IPS-18c (cell line): ENCODE data around the gene DCAKD.
A peak's percentile ranks its signal among the peaks of the same experiment; 100 is the strongest.

ENCODE experiments used
- H3K4me3 ChIP-seq: 2 replicates; pipeline ENCODE4 v1.7.0; 2013; ENCODE audit warnings: low read depth, mild to moderate bottlenecking, low read length, moderate library complexity; ENCODE audit not compliant: insufficient read depth
- H3K9me3 ChIP-seq: one replicate; pipeline ENCODE4 v1.6.1; 2013; ENCODE audit warnings: mild to moderate bottlenecking, low read length, moderate library complexity; ENCODE audit not compliant: control insufficient read depth, insufficient read depth

The DCAKD gene

DNA sequence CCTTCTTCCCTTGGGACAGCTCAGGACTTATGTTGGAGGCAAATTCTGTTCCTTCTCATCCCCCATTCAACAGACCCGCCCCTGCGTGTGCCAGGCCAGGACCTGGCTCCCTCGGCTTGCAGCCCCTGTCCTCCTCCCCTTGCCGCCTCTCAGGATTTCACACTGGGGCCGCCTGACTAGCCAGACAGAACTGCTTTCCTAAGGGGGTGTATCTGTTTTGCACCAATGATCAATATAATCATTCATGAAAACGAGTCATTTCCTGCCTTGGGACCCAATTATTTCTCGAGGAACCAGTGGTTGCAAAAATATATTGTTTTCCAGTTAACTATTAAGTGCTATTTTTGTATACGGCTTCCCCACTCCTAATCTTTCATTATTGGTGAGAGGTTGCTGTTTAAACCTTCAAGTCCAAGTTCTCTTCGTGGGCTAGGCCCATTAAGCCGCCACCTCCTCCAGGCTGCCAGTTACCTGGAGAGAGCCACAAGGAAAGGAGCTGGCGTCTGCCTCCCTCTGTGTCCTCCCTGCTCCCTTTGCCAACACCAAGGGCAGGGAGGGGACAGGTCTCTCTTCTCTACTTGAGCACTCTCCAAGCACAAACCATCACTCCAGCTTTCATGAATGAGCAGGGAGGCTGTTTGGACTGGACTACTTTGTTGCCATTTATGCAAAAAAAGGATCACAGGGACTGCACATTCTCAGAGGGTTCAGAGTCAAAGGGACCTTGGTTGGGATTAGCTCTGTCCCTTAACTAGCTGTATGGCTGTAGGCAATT, 8.9 kb downstream of the DCAKD start:
- no peaks in the 10 kb centered on the region for H3K9me3 ChIP-seq
- no peak overlapping the region for H3K4me3 ChIP-seq

DNA sequence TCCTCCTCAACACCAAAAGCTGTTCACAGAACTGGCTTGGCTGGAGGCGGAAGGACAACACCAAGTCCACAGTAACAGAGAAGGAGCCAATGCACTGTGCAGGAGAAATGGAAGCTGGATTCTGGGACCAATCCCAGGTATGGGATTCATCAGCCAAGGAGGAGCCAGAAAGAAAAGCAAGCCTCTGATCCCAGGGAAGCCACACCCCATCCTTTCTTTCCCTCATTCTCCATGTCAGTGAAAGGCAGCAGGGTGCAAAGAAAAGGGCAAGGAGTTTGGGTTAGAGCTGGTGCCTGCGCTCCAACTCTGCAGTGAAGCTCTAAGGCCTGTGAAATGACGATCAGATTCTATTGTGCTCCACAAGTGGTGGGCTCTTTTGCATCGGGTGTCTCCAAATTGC, 11.0 kb downstream of the DCAKD start:
- Histone ChIP-seq H3K9me3 (no peaks in the 10 kb centered on the region), H3K4me3 (peak overlapping the region; percentile 24; the same call in 1 of the 2 replicates)

DNA sequence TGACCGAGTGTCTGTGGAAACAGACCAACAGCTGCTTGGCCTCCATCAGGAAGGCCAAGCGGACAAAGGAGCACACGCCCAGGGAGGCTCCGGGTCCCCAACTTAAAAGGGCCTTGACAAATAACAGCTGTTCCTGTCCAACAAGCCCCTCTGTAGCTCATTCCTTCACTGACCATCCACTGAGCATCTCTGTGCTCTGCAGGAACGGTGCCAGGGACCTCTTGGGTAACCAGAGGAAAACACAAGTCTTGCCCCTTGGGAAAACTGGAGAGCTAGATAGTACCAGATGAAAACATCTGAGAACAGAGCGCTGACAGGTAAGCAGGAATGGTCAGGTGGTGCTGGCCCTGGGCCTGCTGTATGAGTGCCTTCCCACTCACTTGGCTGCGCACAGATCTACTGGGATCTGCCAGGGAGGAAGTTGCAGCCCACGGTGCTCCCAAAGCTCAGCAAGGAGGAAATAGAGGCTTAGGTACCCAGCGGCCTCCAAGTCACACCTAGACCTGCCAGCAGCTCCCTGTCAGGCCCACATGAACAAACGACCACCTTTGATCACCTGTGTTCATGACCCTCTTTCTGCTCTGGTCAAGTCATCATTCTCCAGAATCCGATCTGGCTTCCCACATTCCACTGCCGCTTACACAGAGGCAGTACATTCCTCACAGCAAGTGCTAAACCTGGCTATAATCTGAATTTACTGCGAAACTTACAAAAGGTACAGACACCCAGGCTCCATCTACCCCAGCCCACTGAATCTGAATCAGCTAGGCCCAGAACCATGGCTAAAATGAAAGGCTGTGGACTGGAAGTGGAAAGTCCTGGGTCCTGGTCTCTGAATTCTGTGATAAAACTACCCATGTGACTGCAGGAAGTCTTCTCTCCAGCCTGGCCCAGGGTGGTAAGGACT, 12.5 kb downstream of the DCAKD start:
- H3K4me3 ChIP-seq: no peak overlapping the region

DNA sequence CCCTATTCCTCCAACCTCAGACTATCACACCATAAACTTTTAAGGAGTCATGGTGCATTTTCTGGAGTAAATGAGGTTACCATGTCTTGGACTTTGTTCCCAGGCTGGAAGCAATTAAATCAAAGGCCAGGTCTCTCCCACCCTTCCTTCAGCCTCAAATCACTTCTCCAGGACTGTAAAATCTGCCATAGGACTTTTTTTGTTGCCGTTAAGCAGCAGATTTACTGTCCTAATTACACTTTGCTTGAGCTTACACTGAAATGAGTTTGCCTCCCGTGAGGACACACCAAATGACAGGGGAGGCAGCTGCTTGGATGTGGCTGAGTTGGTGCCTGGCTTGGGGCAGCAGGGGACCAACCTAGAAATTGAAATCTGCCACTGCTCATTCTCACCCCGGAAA, 14.7 kb downstream of the DCAKD start:
- H3K4me3 ChIP-seq: no peak overlapping the region
- H3K9me3 ChIP-seq: no peaks in the 10 kb centered on the region

More for the DNA sequence above, 12.5 kb downstream of the DCAKD start:
- H3K9me3 ChIP-seq: no peaks in the 10 kb centered on the region

DNA sequence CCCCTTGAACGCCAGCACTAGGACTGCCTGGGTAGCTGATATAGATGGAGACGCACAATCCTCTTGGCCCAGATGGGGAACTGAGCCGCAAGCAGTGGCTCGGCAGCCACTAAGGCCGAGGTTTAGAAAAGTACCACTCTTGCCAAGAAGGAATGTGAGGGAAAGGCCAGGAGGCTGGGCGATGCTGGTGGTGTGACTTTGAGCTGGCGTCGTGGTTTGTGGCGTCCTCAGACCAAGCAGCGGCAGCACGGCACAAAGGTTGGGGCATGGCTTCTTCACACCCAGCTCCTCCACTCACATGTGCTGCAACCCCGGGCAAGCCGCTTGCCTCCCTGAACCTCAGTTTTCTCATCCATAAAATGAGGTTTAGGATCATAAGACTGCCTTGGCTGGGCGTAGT, 15.6 kb downstream of the DCAKD start:
- Histone ChIP-seq H3K4me3 (no peak overlapping the region), H3K9me3 (no peaks in the 10 kb centered on the region)

DNA sequence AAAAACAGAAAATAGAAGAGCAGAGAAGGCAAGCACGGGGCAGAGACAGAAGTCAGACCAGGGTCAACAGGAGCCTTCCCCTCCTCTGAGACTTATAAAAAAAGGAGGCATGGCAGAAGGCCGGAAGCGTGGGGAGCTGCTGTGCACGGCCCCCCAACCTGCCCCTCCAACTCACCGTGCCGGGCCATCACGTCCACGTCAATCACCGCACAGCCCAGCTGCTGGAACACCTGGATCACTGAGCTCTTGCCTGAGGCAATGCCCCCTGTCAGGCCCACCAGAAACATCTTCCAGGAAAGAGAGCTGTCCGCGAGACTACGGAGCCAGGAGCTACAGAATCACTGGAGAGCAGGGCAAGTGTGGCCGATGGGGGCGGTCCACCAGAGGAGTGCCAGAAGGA, 16.8 kb downstream of the DCAKD start:
- H3K9me3 ChIP-seq: no peaks in the 10 kb centered on the region
- no peak overlapping the region for H3K4me3 ChIP-seq

DNA sequence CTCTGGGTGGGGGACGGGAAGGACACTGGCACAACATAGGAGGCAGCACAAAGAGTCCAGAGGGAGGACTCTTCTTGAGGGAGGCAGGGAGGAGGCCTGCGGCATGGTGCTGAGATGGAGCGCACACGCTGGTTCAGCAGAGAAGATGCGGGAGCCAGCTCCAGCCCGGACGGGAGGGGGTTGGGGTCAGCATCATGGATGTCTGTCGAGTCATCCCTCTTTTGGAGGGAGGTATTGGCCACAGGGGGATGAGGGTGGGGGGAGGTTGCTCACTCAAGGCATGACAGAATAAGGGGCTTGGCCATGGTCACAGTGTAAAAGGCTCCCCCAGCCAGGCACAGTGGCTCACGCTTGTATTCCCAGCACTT, 19.3 kb downstream of the DCAKD start:
- H3K4me3 ChIP-seq: no peak overlapping the region
- H3K9me3 ChIP-seq: no peaks in the 10 kb centered on the region

DNA sequence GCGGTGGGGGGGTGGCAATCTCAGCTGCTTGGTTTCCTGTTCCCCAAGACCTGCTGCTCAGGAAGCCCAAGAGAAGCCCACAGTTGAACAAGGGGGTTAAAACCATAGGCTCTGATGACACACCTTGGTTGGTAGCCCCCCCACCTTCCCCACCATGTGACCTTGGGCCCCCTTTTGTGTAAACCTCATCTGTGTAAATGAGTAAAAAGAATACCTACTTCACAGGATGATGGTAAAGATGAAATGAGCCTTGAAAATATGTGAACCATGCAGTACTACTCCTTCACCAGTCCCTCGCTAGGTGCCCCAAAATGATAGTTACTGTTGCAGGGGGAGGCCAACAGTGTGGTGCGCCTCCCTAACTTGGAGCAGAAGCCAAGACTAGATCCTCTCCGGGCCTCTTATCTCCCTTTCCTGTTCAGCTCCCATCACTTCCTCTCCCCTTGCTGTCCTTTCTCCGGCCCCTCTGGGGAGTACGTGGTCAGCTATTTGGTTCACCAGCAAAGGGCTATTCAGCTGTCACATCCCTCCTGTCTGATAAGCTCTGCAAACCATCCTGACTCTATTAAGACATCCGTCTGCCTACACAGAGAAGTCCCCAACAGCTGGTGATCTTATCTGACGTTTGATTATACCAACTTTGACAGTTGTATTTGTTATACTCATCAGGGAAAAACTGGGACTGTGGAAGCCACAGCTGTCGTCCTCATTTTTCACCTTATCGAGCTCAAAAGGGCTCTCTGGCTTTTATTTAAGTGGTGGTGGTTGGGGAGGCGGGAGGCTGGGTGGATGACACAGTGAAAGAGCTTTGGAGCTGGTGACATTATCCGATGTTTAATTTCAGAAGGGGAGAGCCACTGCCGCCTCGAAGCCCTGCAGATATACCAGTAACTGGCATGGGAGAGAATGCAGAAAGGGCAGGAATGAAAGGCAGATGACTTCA, 19.9 kb downstream of the DCAKD start:
- Histone ChIP-seq H3K4me3 (no peak overlapping the region), H3K9me3 (no peaks in the 10 kb centered on the region)

DNA sequence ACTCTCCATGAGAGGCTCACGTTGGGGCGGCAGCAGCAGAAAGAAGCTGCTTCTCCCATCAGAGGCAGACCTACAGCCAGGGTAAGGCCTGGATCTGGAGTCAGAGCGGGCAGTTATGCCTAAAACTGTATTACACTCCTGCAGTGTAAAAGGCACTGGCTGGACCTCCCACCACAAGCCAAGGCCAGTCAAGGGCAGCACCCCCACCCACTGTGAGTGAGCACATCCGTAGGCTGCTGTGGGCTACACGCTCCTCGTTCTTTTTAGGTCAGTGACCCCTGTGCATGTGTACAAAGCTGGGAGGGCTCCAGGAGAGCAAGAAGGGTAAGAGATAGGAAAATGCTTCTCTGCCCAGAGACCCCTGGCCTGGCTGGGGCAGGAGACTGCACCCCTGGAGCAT, 20.7 kb downstream of the DCAKD start:
- H3K9me3 ChIP-seq: no peaks in the 10 kb centered on the region

DNA sequence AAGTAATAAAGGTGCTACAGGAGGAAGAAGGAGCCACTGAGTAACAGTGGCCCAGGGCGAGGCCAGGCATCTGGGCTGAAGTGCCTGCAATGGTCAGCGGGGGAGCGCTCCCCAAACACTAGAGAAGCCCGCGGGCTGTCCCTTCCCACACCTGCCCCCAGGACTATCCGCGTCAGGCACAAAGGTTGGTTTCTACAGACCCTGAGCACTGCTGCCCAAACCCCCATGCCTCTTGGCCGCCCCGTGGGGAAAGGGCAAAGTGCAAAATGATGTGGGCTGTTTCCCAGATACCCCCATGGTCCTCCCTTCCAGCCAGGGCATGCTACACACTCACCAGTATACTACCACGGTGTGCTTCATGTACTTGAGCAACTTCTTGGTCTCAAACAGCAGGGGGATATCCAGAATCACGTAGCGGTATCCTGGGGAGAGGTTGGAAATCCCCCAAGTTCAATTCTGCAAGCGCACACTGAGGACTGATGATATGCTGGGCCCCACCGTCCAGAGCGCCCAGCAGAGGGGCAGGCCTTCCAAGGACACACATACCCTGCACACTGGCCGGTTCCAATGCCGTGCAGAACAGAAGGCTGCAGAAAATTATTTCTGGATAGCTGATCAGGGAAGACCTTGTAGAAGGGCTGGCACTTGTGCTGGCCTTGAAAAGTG, 21.5 kb downstream of the DCAKD start:
- Histone ChIP-seq H3K4me3 (no peak overlapping the region), H3K9me3 (no peaks in the 10 kb centered on the region)

More for the DNA sequence above, 20.7 kb downstream of the DCAKD start:
- no peak overlapping the region for H3K4me3 ChIP-seq

DNA sequence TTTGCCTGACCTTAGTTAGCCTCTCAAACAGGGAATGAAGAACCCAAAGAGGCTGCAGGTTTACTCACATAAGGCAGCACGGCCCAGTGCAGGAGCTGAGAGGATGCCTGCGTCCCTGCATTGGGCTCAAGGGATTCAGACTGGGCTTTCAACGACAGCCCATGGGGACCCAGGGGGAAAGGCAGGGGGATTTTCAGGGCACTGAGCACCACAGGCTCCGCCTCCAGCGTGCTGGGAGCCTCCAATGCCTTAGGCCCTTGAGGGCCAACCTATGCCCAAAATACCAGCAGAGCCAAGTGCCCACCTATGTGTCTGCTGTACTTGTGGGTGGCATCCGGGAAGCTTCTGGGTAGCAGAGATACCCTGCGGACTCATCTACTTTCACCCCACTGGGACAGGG, 22.3 kb downstream of the DCAKD start:
- H3K9me3 ChIP-seq: no peaks in the 10 kb centered on the region
- H3K4me3 ChIP-seq: no peak overlapping the region

DNA sequence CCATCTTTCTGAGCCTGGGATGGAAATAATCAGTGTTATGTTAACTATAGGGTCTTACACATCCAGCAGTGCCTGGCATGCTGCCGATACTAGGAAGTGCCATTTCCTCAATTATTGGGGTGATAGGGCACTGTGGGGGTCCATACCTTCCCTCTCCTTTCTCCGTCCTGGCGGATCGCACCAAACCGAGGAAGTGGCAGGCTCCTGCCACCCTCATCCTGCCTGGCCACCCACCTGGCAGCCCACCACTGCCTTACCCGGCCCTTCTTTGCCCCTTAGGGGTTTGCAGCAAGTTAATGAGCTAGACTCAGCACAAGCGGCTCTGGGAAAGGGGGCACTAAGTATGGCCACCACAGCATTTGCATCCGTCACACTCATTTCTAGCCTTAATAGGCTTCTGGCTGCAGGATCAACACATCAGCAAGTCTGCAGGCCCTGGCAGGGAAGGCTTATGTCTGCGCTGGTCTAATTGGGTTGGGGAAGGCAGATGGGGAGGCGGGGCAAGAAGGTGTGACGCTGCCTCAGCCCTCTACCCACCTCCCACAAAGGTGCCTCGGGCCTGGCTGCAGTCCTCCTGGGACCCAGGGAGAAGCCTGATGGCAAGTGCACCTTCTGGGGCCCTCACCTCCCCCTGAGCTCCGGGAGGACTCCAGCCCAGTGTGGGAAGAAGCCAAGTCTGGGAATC, 28.6 kb downstream of the DCAKD start:
- H3K4me3 ChIP-seq: no peak overlapping the region

DNA sequence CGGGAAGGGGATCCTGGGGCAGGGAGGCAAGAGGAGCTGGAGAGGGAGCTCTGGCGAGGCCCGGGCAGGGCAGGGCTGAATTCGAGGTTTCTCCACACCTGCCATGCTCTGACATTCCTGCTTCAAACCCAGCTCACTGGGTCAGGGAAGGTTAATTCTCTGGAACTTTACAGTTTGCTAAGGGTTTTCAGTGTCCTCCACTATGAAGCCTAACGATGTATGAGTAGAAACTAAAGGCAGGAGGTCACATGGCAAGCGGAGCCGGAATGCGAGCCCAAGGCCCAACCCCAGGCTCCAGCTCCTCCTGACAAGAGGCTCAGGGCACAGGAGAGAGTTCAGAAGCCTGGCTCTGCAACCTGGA, 29.2 kb downstream of the DCAKD start:
- no peak overlapping the region for H3K4me3 ChIP-seq
- peaks cover 3% of the 10 kb centered on the region for H3K9me3 ChIP-seq

More for the DNA sequence above, 28.6 kb downstream of the DCAKD start:
- peaks cover 3% of the 10 kb centered on the region for H3K9me3 ChIP-seq

DNA sequence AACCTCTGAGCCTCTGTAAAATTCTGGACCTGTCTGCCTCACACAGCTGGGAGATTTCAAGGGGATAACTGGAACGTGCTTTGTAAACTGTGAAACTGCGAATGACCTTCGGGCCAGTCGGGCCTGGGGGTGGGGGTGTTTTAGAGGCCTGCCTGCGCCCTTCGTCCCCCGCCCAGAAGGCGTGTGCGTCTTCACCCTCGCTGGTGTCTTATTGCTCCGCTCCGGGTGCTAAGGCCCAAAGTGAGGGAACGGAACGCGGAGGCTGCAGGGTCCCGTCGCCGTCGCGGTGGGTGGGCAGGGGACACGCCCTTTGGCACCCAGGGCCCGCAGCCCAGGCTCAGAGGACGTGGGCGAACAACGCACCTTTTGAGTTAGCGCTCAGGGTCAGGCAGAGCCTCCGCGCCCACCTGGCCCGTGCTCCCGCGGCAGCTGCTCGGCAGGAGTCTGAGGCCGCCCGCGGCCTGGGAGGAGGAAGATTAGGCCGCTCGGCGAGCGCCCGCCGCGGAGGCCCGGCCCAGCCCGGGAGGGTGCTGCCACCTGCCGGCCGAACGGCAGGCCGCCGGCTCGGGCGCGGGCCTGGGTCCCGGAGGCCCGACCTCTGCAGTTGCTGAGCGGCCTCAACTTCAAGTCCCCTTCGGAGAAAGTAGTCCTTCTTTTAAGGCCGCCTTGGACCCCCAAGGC, 29.7 kb downstream of the DCAKD start:
- H3K9me3 ChIP-seq: peaks cover 3% of the 10 kb centered on the region
- H3K4me3 ChIP-seq: peak overlapping the region; percentile 62

DNA sequence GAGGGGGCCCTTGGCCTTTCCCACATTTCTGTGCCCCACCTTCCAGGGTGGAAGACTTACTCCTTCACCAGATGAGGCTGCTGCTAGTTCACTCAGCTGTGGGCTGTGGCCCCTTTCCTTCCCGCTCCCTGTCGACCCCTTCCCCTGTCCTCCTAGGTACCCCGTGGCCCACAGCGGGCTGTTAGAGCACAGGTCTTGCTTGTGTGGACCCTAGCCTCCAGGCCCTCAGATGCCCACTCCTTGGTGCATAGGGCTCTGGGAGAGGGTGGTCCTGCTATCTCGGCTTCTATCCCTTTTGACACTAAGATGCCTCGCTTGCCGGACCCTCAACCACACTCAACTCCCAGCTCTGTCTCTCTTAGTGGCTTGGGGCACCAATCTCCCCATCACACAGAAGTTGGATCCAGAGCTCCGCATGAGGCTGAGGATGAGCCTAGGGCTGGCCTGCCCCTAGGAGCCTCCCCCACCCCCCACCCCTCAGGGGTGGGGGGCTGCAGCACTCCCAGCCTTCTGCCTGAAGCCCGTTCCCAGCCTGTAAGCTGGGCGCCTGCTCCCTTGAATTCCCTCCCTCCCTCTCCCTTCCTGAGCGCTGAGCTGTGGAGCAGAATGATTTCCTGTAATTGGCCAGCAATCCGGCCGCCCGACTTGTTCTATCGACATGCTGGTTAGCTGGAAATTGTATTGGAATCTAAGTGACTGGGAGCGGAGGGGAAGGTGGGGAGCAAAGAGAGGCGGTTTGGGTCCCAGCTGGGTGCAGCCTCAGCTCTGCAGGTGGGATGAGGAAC, 30.9 kb downstream of the DCAKD start:
- H3K4me3 ChIP-seq: no peak overlapping the region; the same call in 1 of the 2 replicates
- H3K9me3 ChIP-seq: peaks cover 3% of the 10 kb centered on the region
